HepG2 (cell line): ENCODE measurements around the gene ANO4. TPM values are rescaled to one million over a fixed set of nuclear protein-coding genes. Genes with fewer than 3 reads are reported as not detected.

Source experiments
- ATAC-seq: fragments of 200-7000 bp; cut with Tn5 transposase; 3 replicates; pipeline ENCODE4 v1.9.1; 2020; ENCODE audit warnings: mild to moderate bottlenecking, moderate library complexity
- BruUV-seq: library from RNA; stranded (reverse); fragments of 400-500 nt; replicated peaks from 2 replicates; lab custom pipeline; 2021; lab: Mats Ljungman, UMichigan
- CTCF ChIA-PET: fragments of 300-600 bp; formaldehyde crosslinking; extraction: SDS; loops from one replicate; lab custom pipeline; 2021; ENCODE audit warnings: low total read pairs, inconsistent platforms, low intra/inter-chr PET ratio; lab: Yijun Ruan, JAX
- POLR2A ChIA-PET: fragments of 350-600 bp; sonication (Branson Sonifier 250); formaldehyde crosslinking; loops from one replicate; lab custom pipeline; 2020; ENCODE audit warnings: antibody characterized with exemption, inconsistent platforms; lab: Yijun Ruan, JAX
- DNase-seq: peaks from one replicate; pipeline ENCODE4 v3.0.0-alpha.2; 2015; ENCODE audit warnings: low spot score
- FAIRE-seq: peaks from 3 replicates; lab custom pipeline; 2011; peaks lifted over from hg19 to GRCh38; lab: Jason Lieb, UNC
- H2AFZ ChIP-seq: one replicate; pipeline ENCODE4 v1.6.1; 2011; ENCODE audit warnings: low read length, inconsistent platforms
- H3K27ac ChIP-seq: fragments of 300-600 bp; 3 replicates; pipeline ENCODE4 v1.8.0; 2011; ENCODE audit warnings: mixed run types, mild to moderate bottlenecking, mixed read lengths, low read length, inconsistent platforms; ENCODE audit not compliant: insufficient read depth; ENCODE audit errors: extremely low read length
- H3K27me3 ChIP-seq, 2 experiments: fragments of 200-600 bp in 1 of 2; 2 replicates in 1 of 2; 3 replicates in 1 of 2; pipeline versions ENCODE4 v1.6.0 to v1.8.0; 2011; ENCODE audit warnings: low read length in 2 of 2, mild to moderate bottlenecking in 2 of 2, moderate library complexity in 2 of 2, inconsistent platforms in 1 of 2; ENCODE audit not compliant: insufficient read depth in 2 of 2, control insufficient read depth in 1 of 2
- H3K36me3 ChIP-seq, 2 experiments: fragments of 200-600 bp in 1 of 2; replicated peaks in 1 of 2; 2 replicates in 1 of 2; 3 replicates in 1 of 2; pipeline versions ENCODE4 v1.5.1 to v1.8.0; 2011; ENCODE audit warnings: low read length in 2 of 2, inconsistent platforms in 1 of 2; ENCODE audit not compliant: insufficient read depth in 2 of 2, control insufficient read depth in 1 of 2
- H3K4me1 ChIP-seq: 2 replicates; pipeline ENCODE4 v1.5.1; 2012; ENCODE audit warnings: low read length, inconsistent platforms; ENCODE audit not compliant: insufficient read depth
- H3K4me2 ChIP-seq: 2 replicates; pipeline ENCODE4 v1.6.0; 2011; ENCODE audit warnings: low read depth, low read length, inconsistent platforms
- H3K4me3 ChIP-seq, 3 experiments: fragments of 200-600 bp in 1 of 3; sonication (generic), shearing (Covaris generic) in 1 of 3; replicated peaks in 1 of 3; 2 replicates each; pipeline ENCODE4 v1.5.1; 2011 to 2016; ENCODE audit warnings: low read length in 3 of 3, inconsistent platforms in 2 of 3, low read depth in 2 of 3, mild to moderate bottlenecking in 2 of 3, control low read depth in 1 of 3, mixed read lengths in 1 of 3; ENCODE audit not compliant: insufficient read depth in 1 of 3
- H3K79me2 ChIP-seq: one replicate; pipeline ENCODE4 v1.6.1; 2011; ENCODE audit warnings: low read length, inconsistent platforms; ENCODE audit not compliant: insufficient read depth
- H3K9ac ChIP-seq: 2 replicates; pipeline ENCODE4 v1.6.0; 2011; ENCODE audit warnings: mild to moderate bottlenecking, low read depth, low read length, inconsistent platforms; ENCODE audit not compliant: insufficient read depth
- H3K9me3 ChIP-seq: 2 replicates; pipeline ENCODE4 v1.5.1; 2012; ENCODE audit warnings: mild to moderate bottlenecking, low read length
- H4K20me1 ChIP-seq: 2 replicates; pipeline ENCODE4 v1.6.0; 2011; ENCODE audit warnings: inconsistent platforms, mild to moderate bottlenecking, low read length, moderate library complexity; ENCODE audit not compliant: insufficient read depth
- DPF2 ChIP-seq: sonication (generic); formaldehyde crosslinking; IDR thresholded peaks from 2 replicates; pipeline ENCODE4 v1.4.0; 2020; ENCODE audit warnings: mild to moderate bottlenecking, low read depth, missing genetic modification reagents, borderline replicate concordance
- HES4 ChIP-seq: sonication (generic); formaldehyde crosslinking; IDR thresholded peaks from 2 replicates; pipeline ENCODE4 v1.9.0; 2021; ENCODE audit warnings: mild to moderate bottlenecking, missing genetic modification reagents, borderline replicate concordance
- HOXA9 ChIP-seq: sonication (generic); formaldehyde crosslinking; IDR thresholded peaks from 2 replicates; pipeline ENCODE4 v1.8.1; 2022; ENCODE audit warnings: missing genetic modification reagents, mild to moderate bottlenecking, moderate library complexity, borderline replicate concordance
- JUN ChIP-seq: sonication (generic); formaldehyde crosslinking; IDR thresholded peaks from 2 replicates; pipeline ENCODE4 v1.4.0; 2020; ENCODE audit warnings: mild to moderate bottlenecking, missing genetic modification reagents
- PAX8 ChIP-seq: sonication (generic); formaldehyde crosslinking; IDR thresholded peaks from 2 replicates; pipeline ENCODE4 v1.8.0; 2022; ENCODE audit warnings: mild to moderate bottlenecking, missing genetic modification reagents, borderline replicate concordance
- POLR2G ChIP-seq: fragments of 200-400 bp; formaldehyde crosslinking; IDR thresholded peaks from 2 replicates; pipeline ENCODE4 v1.6.1; 2018; ENCODE audit warnings: mild to moderate bottlenecking, low read depth, low read length, moderate library complexity
- SATB2 ChIP-seq: sonication (generic); formaldehyde crosslinking; IDR thresholded peaks from 2 replicates; pipeline ENCODE4 v1.5.0; 2020; ENCODE audit warnings: missing genetic modification reagents
- THYN1 ChIP-seq: sonication (generic); formaldehyde crosslinking; IDR thresholded peaks from 2 replicates; pipeline ENCODE4 v1.8.1; 2023; ENCODE audit warnings: low read depth, mild to moderate bottlenecking, moderate library complexity, missing genetic modification reagents, borderline replicate concordance
- ZIK1 ChIP-seq: sonication (generic); formaldehyde crosslinking; IDR thresholded peaks from 2 replicates; pipeline ENCODE4 v1.5.0; 2020; ENCODE audit warnings: mild to moderate bottlenecking, low read depth, missing genetic modification reagents, borderline replicate concordance
- ZNF331 ChIP-seq: sonication (generic); formaldehyde crosslinking; IDR thresholded peaks from 2 replicates; pipeline ENCODE4 v1.4.0; 2020; ENCODE audit warnings: missing genetic modification reagents
- ZNF510 ChIP-seq: sonication (generic); formaldehyde crosslinking; IDR thresholded peaks from 2 replicates; pipeline ENCODE4 v1.4.0; 2020; ENCODE audit warnings: low read depth, mild to moderate bottlenecking, missing genetic modification reagents
- ZNF737 ChIP-seq: sonication (generic); formaldehyde crosslinking; IDR thresholded peaks from 2 replicates; pipeline ENCODE4 v1.5.0; 2020; ENCODE audit warnings: missing genetic modification reagents, mild to moderate bottlenecking, borderline replicate concordance
- WGBS: methylation state at CpG from one replicate; pipeline ENCODE4 v1.1.6; 2017; ENCODE audit warnings: low lambda C conversion rate; 5-methylcytosine and 5-hydroxymethylcytosine counted together
- in situ Hi-C: cut with HindIII; loops from 2 replicates; pipeline ENCODE4 v1.10.0; 2017; ENCODE audit warnings: low pct_unique_long_range_greater_than_20kb; ENCODE audit not compliant: extremely low pct_ligation_motif_present
- intact Hi-C: fragments of 100-400 bp; cut with micrococcal nuclease; formaldehyde crosslinking; loops from one replicate; pipeline ENCODE4 v1.10.0; 2022; ENCODE audit not compliant: unreplicated experiment
- polyA plus RNA-seq, 8 experiments: library from polyadenylated mRNA; depleted of rRNA in 3 of 8; stranded (reverse) in 7 of 8; unstranded in 1 of 8; fragments of >200 nt; fragmentation: Illumina TruSeq in 4 of 8; extraction: Trizol in 4 of 8; gene quantifications; 2 replicates each; pipeline versions ENCODE4 v1.2.1 to v1.2.3, GENCODE V29; 2011 to 2016; ENCODE audit warnings: low read depth in 4 of 8, missing spikeins in 1 of 8, mixed read lengths in 1 of 8; ENCODE audit not compliant: insufficient read depth in 1 of 8
- total RNA-seq, 5 experiments: library from RNA; depleted of rRNA; stranded (reverse); fragments of >200 nt; fragmentation: Illumina TruSeq; extraction: Trizol; gene quantifications; 2 replicates each; pipeline ENCODE4 v1.2.3, GENCODE V29; 2016; ENCODE audit warnings: low read depth in 1 of 5
- TF ChIP-seq, protein P1 (sequence below): sonication (generic); formaldehyde crosslinking; IDR thresholded peaks from 2 replicates; pipeline ENCODE4 v1.4.0; 2020; ENCODE audit warnings: missing genetic modification reagents
- TF ChIP-seq, protein P2 (sequence below): sonication (generic); formaldehyde crosslinking; IDR thresholded peaks from 2 replicates; pipeline ENCODE4 v1.4.0; 2020; ENCODE audit warnings: mild to moderate bottlenecking, missing genetic modification reagents, borderline replicate concordance

ANO4 gene
- total and polyA plus RNA-seq, 2 of the 13 experiments (the other 11 are each of a cell fraction or from before 2014, with no cell fraction given) = not detected

DNA sequence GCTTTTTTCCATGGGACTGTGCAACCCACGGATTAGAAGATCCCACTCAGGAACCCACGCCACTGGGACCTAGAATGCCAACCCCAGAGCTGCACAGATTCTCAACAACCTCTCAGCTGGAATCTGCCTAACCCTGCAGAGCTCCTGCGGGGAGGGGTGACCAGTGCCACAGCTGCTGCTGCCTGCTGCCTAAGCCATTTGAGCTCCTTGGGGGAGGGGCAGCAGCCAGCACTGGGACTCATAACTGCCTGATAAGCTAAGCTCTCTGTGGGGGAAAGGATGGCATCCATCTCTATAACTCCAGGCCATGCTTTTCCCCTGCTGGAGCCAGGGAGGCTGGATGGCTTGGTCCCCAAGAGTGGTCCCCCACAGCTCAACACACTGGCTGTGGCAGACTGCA lies 232.6 kb downstream of the ANO4 start:
- TF ChIP-seq PAX8 (CRISPR knock-in tag) = no peak
- TF ChIP-seq HES4 = no peak
- TF ChIP-seq, protein P1, sequence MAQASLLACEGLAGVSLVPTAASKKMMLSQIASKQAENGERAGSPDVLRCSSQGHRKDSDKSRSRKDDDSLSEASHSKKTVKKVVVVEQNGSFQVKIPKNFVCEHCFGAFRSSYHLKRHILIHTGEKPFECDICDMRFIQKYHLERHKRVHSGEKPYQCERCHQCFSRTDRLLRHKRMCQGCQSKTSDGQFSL (CRISPR knock-in tag) = no peak
- TF ChIP-seq JUN (CRISPR knock-in tag) = no peak
- no peak for TF ChIP-seq ZNF510 (CRISPR knock-in tag)
- no peak for TF ChIP-seq ZIK1 (CRISPR knock-in tag)
- TF ChIP-seq HOXA9 (CRISPR knock-in tag) = no peak
- no peak for TF ChIP-seq DPF2 (CRISPR knock-in tag)
- no TSS peak for BruUV-seq

DNA sequence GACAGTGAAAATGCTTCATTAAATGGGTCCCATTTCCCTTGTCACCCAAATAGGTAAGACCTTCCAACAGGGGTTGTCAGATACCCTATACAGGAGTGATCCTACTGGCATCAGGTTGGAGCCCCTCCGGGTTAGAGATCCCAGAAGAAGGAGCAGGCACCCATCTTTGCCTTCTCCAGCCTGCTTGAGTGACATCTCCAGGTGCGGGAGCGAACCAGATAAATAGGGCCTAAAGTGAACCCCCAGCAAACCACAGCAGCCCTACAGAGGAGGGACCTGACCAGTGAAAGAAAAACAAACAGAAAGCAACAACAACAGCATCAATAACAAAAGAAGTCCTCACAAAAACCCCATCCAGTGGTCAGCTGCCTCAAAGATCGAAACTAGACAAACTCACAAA lies 233.2 kb downstream of the ANO4 start:
- Histone ChIP-seq H3K9me3 (no peaks in the 10 kb centered on the region), H3K36me3 (no peaks in the 10 kb centered on the region), H4K20me1 (no peaks in the 10 kb centered on the region), H3K27me3 (no peaks in the 10 kb centered on the region), H3K4me3 (no peak overlapping the region), H3K4me1 (no peaks in the 10 kb centered on the region), H3K79me2 (no peaks in the 10 kb centered on the region), H3K9ac (no peak overlapping the region), H2AFZ (no peak overlapping the region), H3K27ac (no peak overlapping the region), H3K4me2 (no peak overlapping the region)
- POLR2A ChIA-PET = no interaction called here
- BruUV-seq = no TSS peak
- CTCF ChIA-PET = no interaction called here
- ATAC-seq = no peak
- intact Hi-C loops (no loop called here), in situ Hi-C loops (no loop called here)
- WGBS = 3% methylated on average over 4 of the region's 4 CpGs
- FAIRE-seq = no peak
- DNase-seq = no peak
- TF ChIP-seq POLR2G = no peak
- TF ChIP-seq ZNF737 (CRISPR knock-in tag) = no peak
- no peak for TF ChIP-seq ZNF331 (CRISPR knock-in tag)
- no peak for TF ChIP-seq SATB2
- TF ChIP-seq, protein P2, sequence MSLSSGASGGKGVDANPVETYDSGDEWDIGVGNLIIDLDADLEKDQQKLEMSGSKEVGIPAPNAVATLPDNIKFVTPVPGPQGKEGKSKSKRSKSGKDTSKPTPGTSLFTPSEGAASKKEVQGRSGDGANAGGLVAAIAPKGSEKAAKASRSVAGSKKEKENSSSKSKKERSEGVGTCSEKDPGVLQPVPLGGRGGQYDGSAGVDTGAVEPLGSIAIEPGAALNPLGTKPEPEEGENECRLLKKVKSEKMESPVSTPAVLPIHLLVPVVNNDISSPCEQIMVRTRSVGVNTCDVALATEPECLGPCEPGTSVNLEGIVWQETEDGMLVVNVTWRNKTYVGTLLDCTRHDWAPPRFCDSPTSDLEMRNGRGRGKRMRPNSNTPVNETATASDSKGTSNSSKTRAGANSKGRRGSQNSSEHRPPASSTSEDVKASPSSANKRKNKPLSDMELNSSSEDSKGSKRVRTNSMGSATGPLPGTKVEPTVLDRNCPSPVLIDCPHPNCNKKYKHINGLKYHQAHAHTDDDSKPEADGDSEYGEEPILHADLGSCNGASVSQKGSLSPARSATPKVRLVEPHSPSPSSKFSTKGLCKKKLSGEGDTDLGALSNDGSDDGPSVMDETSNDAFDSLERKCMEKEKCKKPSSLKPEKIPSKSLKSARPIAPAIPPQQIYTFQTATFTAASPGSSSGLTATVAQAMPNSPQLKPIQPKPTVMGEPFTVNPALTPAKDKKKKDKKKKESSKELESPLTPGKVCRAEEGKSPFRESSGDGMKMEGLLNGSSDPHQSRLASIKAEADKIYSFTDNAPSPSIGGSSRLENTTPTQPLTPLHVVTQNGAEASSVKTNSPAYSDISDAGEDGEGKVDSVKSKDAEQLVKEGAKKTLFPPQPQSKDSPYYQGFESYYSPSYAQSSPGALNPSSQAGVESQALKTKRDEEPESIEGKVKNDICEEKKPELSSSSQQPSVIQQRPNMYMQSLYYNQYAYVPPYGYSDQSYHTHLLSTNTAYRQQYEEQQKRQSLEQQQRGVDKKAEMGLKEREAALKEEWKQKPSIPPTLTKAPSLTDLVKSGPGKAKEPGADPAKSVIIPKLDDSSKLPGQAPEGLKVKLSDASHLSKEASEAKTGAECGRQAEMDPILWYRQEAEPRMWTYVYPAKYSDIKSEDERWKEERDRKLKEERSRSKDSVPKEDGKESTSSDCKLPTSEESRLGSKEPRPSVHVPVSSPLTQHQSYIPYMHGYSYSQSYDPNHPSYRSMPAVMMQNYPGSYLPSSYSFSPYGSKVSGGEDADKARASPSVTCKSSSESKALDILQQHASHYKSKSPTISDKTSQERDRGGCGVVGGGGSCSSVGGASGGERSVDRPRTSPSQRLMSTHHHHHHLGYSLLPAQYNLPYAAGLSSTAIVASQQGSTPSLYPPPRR = no peak
- no peak for TF ChIP-seq THYN1 (CRISPR knock-in tag)

More for the DNA sequence above, 232.6 kb downstream of the ANO4 start:
- H3K9ac ChIP-seq = no peak overlapping the region
- POLR2A ChIA-PET = no interaction called here
- no peak overlapping the region for H3K27ac ChIP-seq
- DNase-seq (no peak), ATAC-seq (no peak), FAIRE-seq (no peak)
- no peak overlapping the region for H2AFZ ChIP-seq
- CTCF ChIA-PET = no interaction called here
- H3K9me3 ChIP-seq = no peaks in the 10 kb centered on the region
- in situ Hi-C loops = no loop called here
- H3K4me2 ChIP-seq = no peak overlapping the region
- no CpG with 5 or more reads among the region's 3 CpGs for WGBS
- H3K4me3 ChIP-seq = no peak overlapping the region
- no peaks in the 10 kb centered on the region for H3K36me3 ChIP-seq
- H4K20me1 ChIP-seq = no peaks in the 10 kb centered on the region
- intact Hi-C loops = no loop called here
- H3K79me2 ChIP-seq = no peaks in the 10 kb centered on the region
- no peaks in the 10 kb centered on the region for H3K4me1 ChIP-seq
- H3K27me3 ChIP-seq = no peaks in the 10 kb centered on the region
